Uterus (tissue), 4 donors: Measurements from ENCODE around the gene TCIRG1. TPM values are rescaled to one million over a fixed set of nuclear protein-coding genes. Genes with fewer than 3 reads are reported as not detected.

ENCODE experiments used
- DNase-seq, 2 donors: peaks; one replicate each; pipeline ENCODE4 v3.0.0-alpha.2; 2019 to 2020
- H3K27ac ChIP-seq, 2 donors: fragments of 200-600 bp; sonication (generic); 1 replicate in 1 of 2; 2 replicates in 1 of 2; pipeline ENCODE4 v1.5.1; 2016 to 2018
- H3K27me3 ChIP-seq, 2 donors: fragments of 200-600 bp; sonication (generic); one replicate each; pipeline ENCODE4 v1.5.1; 2018 to 2019; ENCODE audit warnings: control low read depth in 1 of 2
- H3K36me3 ChIP-seq, 2 donors: fragments of 200-600 bp; sonication (generic); one replicate each; pipeline ENCODE4 v1.5.1; 2019; ENCODE audit warnings: control low read depth in 1 of 2
- H3K4me1 ChIP-seq, 2 donors: fragments of 200-600 bp; sonication (generic); one replicate each; pipeline ENCODE4 v1.5.1; 2018 to 2019; ENCODE audit warnings: control low read depth in 1 of 2
- H3K4me3 ChIP-seq, 2 donors: fragments of 200-600 bp; sonication (generic); 1 replicate in 1 of 2; 2 replicates in 1 of 2; pipeline ENCODE4 v1.5.1; 2018 to 2019; ENCODE audit warnings: mild to moderate bottlenecking in 1 of 2
- H3K9me3 ChIP-seq, 2 donors: fragments of 200-600 bp; sonication (generic); one replicate each; pipeline ENCODE4 v1.5.1; 2019; ENCODE audit warnings: control low read depth in 1 of 2
- POLR2A ChIP-seq, 2 donors: fragments of 450-650 bp; IDR thresholded peaks; one replicate each; pipeline ENCODE4 v1.6.1; 2016; ENCODE audit warnings: antibody characterized with exemption in 2 of 2, mild to moderate bottlenecking in 1 of 2, moderate library complexity in 1 of 2
- intact Hi-C: fragments of 100-400 bp; cut with DNase I; formaldehyde crosslinking; loops from one replicate; pipeline ENCODE4 v1.15.1; 2023; ENCODE audit warnings: low total_unique reads
- total RNA-seq, 4 donors: library from RNA; depleted of rRNA in 3 of 4; stranded (reverse); fragments of >200 nt in 3 of 4; gene quantifications; one replicate each; pipeline versions ENCODE4 v1.1.0 to v1.2.4, GENCODE V29; 2014 to 2023
- TF ChIP-seq, protein P1 (sequence below), 4 experiments: fragments of 200-600 bp in 2 of 4; fragments of 450-650 bp in 2 of 4; sonication (generic) in 2 of 4; IDR thresholded peaks; one replicate each; pipeline ENCODE4 v1.5.1; 2016 to 2019; ENCODE audit warnings: antibody characterized with exemption in 4 of 4, mild to moderate bottlenecking in 2 of 4, moderate library complexity in 1 of 4
- donor health status: DM: yes; HTN: yes; CAD: no.

Gene TCIRG1
- total RNA-seq, 4 donors from 2014 or later, result 62.1 to 162 (median 115) TPM

DNA sequence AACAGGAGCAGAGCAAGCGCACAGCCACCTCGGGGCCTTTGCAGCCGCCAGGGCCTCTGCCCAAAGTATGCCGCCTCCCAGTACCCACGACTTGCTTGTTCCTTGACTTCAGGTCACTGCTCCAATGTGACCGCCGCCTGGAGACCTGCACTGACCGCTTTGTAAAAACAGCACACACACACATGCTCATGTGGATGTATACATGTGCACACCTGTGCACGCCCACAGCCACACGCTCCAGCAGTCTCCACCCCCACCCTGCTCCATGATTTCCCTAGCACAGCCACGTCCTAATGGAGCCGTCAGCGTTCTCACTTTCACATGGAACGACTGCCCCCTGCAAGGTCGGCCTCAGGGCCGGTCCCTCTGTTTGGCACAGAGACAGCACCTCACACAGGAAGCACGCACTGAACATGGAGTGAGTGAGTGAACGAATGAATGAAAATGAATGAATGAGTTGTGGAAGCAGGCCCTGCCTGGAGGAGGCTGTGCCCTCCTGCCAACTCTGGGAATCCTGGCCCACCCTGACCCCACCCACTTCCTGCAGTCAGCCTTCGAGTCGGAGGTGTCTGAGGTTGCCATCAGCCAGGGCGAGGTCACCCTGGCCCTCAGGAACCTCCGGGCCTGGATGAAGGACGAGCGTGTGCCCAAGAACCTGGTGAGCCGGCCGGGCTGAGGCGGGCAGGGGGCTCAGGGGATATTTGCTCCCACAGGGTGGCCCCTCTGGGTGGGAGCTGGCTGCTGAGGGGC, 20.7 kb upstream of the TCIRG1 start:
- TF ChIP-seq POLR2A (IDR thresholded peaks at IDR 0.05), result no peak
- TF ChIP-seq, protein P1, sequence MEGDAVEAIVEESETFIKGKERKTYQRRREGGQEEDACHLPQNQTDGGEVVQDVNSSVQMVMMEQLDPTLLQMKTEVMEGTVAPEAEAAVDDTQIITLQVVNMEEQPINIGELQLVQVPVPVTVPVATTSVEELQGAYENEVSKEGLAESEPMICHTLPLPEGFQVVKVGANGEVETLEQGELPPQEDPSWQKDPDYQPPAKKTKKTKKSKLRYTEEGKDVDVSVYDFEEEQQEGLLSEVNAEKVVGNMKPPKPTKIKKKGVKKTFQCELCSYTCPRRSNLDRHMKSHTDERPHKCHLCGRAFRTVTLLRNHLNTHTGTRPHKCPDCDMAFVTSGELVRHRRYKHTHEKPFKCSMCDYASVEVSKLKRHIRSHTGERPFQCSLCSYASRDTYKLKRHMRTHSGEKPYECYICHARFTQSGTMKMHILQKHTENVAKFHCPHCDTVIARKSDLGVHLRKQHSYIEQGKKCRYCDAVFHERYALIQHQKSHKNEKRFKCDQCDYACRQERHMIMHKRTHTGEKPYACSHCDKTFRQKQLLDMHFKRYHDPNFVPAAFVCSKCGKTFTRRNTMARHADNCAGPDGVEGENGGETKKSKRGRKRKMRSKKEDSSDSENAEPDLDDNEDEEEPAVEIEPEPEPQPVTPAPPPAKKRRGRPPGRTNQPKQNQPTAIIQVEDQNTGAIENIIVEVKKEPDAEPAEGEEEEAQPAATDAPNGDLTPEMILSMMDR (IDR thresholded peaks at IDR 0.05), result no peak
- Histone ChIP-seq H3K4me1 (peaks cover 0 to 4% of the 10 kb centered on the region in 2 donors), H3K4me3 (no peak overlapping the region), H3K27me3 (no peaks in the 10 kb centered on the region), H3K9me3 (no peaks in the 10 kb centered on the region), H3K27ac (no peak overlapping the region), H3K36me3 (no peaks in the 10 kb centered on the region)
- DNase-seq, result no peak
- intact Hi-C loops, result no loop called here

DNA sequence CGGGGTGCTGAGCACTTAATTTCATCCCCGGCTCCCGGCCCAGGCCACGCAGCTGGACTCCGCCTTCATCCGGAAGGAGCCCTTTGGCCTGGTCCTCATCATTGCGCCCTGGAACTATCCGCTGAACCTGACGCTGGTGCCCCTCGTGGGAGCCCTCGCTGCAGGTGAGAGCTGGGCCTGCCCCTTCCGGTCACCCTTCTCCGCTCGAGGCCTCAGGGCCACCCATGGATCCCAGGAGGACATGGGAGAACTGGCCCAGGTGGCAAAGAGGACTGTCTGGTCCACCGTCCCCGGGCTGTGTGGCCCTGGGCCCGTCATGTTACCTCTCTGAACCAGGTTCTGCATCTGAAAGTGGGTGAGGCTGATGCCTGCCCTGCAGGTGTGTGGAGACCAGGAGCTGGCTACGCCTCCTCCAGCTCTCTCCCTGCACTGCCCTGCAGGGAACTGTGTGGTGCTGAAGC, 20.1 kb upstream of the TCIRG1 start:
- no peaks in the 10 kb centered on the region for H3K9me3 ChIP-seq
- H3K36me3 ChIP-seq, result no peaks in the 10 kb centered on the region
- TF ChIP-seq, protein P1 (IDR thresholded peaks at IDR 0.05), result no peak
- TF ChIP-seq POLR2A (IDR thresholded peaks at IDR 0.05), result no peak
- H3K27me3 ChIP-seq, result no peaks in the 10 kb centered on the region
- H3K27ac ChIP-seq, result no peak overlapping the region
- peaks cover 0 to 4% of the 10 kb centered on the region in 2 donors for H3K4me1 ChIP-seq
- no peak for DNase-seq
- no peak overlapping the region for H3K4me3 ChIP-seq
- intact Hi-C loops, result no loop called here

DNA sequence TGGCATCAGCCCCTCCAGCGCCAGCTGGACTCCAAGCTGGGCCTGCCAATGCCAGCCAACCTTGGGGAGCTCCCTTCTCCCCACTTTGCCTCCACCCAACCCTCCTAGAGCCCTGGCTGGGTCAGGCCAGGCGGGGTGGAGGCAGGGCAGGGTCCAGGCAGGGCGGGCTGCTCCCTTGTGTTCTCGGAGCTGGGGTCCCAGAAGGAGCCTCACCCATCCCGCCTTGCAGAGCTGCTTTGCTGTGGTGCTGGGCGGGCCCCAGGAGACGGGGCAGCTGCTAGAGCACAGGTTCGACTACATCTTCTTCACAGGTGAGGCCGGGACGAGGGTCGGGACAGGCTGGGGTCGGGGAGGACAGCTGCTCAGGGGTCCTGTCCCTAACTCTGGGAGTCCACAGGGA, 19.3 kb upstream of the TCIRG1 start:
- peaks cover 0 to 2% of the 10 kb centered on the region in 2 donors for H3K4me1 ChIP-seq
- no peaks in the 10 kb centered on the region for H3K36me3 ChIP-seq
- TF ChIP-seq, protein P1 (IDR thresholded peaks at IDR 0.05), result no peak
- no peak for TF ChIP-seq POLR2A (IDR thresholded peaks at IDR 0.05)
- DNase-seq, result no peak
- H3K9me3 ChIP-seq, result no peaks in the 10 kb centered on the region
- no peak overlapping the region for H3K27ac ChIP-seq
- H3K27me3 ChIP-seq, result no peaks in the 10 kb centered on the region
- intact Hi-C loops, result no loop called here
- H3K4me3 ChIP-seq, result no peak overlapping the region

DNA sequence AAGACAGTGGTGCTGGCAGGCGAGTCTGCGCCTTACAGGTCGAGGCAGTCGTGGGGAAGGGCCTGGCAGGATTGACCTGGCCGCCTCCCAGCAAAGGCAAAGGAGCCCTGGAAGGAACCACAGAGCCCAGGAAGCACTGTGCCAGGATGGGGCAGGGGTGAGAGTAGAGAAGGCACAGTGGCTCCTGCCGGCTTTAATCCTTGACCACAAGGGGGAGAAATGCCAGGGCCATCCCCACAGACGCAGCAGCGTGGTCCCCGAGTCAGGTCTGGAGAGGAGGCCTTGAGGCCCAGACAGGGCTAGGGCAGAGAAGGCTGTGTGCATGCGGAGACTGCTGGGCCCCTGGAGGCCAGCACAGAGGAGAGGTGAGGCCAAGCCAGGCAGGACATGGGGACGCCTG, 18.2 kb upstream of the TCIRG1 start:
- Histone ChIP-seq H3K27ac (no peak overlapping the region), H3K9me3 (no peaks in the 10 kb centered on the region), H3K4me3 (no peak overlapping the region), H3K36me3 (no peaks in the 10 kb centered on the region), H3K27me3 (no peaks in the 10 kb centered on the region), H3K4me1 (no peaks in the 10 kb centered on the region)
- intact Hi-C loops, result no loop called here
- no peak for DNase-seq
- TF ChIP-seq POLR2A (IDR thresholded peaks at IDR 0.05), result no peak
- TF ChIP-seq, protein P1 (IDR thresholded peaks at IDR 0.05), result no peak

DNA sequence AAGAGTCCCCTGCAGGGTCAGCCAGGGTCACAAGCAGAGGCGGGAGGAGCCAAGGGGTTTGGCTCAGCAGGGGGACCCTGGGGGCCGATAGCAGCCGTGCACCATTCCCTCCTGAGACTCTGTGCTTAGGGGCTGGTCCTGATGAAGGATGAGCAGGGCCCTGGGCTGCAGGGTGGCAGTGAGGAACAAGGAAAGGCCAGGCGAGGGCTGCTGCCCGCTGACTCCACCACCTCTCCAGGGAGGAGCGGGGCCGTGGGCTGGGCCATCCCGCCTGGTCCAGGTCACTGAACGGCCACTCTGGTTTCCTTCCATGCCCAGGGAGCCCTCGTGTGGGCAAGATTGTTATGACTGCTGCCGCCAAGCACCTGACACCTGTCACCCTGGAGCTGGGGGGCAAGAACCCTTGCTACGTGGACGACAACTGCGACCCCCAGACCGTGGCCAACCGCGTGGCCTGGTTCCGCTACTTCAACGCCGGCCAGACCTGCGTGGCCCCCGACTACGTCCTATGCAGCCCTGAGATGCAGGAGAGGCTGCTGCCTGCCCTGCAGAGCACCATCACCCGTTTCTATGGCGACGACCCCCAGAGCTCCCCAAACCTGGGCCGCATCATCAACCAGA, 17.5 kb upstream of the TCIRG1 start:
- no peaks in the 10 kb centered on the region for H3K9me3 ChIP-seq
- TF ChIP-seq, protein P1 (IDR thresholded peaks at IDR 0.05), result no peak
- no peak for TF ChIP-seq POLR2A (IDR thresholded peaks at IDR 0.05)
- H3K36me3 ChIP-seq, result no peaks in the 10 kb centered on the region
- no peaks in the 10 kb centered on the region for H3K27me3 ChIP-seq
- H3K4me3 ChIP-seq, result no peak overlapping the region
- intact Hi-C loops, result no loop called here
- no peak for DNase-seq
- H3K4me1 ChIP-seq, result no peaks in the 10 kb centered on the region
- no peak overlapping the region for H3K27ac ChIP-seq
